Measurements from ENCODE around the gene ANKRD6.

Gene ANKRD6

DNA sequence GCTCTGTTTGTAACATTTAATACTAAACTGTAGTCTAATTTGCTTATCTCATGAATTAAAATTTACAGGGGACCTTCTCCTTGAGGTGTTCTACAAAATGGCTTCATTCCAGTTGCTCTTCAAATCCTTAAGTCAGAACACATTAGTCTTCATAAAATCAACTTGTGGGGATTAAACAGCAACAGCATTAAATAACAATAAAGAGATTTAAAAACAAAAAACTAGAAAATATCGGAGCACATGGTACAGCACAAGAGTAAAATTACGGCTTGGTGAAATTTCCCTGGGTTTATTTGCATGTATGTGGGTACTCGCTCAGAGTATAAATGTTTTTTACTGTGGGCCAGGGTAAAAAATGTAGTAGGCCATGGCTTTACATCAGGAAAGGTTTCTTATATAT lies 32.9 kb upstream of the ANKRD6 start:
- H3K9me3 ChIP-seq (ENCODE audit: control insufficient read depth, low read length): no peaks in the 10 kb centered on the region
- H3K4me1 ChIP-seq (ENCODE audit: control insufficient read depth, insufficient read depth, low read length, poor library complexity, severe bottlenecking): no peaks in the 10 kb centered on the region
- no peaks in the 10 kb centered on the region for H3K27me3 ChIP-seq (replicated peaks; ENCODE audit: control insufficient read depth, insufficient read depth, low read length, poor library complexity, severe bottlenecking)
- H3K4me3 ChIP-seq (ENCODE audit: insufficient read depth, low read depth, low read length, poor library complexity, severe bottlenecking): no peak overlapping the region
- H3K27ac ChIP-seq (ENCODE audit: insufficient read depth, low read length, poor library complexity, severe bottlenecking): no peak overlapping the region
- H3K36me3 ChIP-seq (ENCODE audit: control insufficient read depth, insufficient read depth, low read length): no peaks in the 10 kb centered on the region
- no peak for DNase-seq

GRCh38 chr6:89400912-89401399 lies 32.0 kb upstream of the ANKRD6 start:
- Histone ChIP-seq H3K27ac (ENCODE audit: insufficient read depth, low read length, poor library complexity, severe bottlenecking) (no peak overlapping the region), H3K4me1 (ENCODE audit: control insufficient read depth, insufficient read depth, low read length, poor library complexity, severe bottlenecking) (no peaks in the 10 kb centered on the region), H3K4me3 (ENCODE audit: insufficient read depth, low read depth, low read length, poor library complexity, severe bottlenecking) (no peak overlapping the region), H3K36me3 (ENCODE audit: control insufficient read depth, insufficient read depth, low read length) (no peaks in the 10 kb centered on the region), H3K27me3 (replicated peaks; ENCODE audit: control insufficient read depth, insufficient read depth, low read length, poor library complexity, severe bottlenecking) (no peaks in the 10 kb centered on the region), H3K9me3 (ENCODE audit: control insufficient read depth, low read length) (no peaks in the 10 kb centered on the region)
- DNase-seq: no peak

GRCh38 chr6:89402776-89403175 lies 30.2 kb upstream of the ANKRD6 start:
- Histone ChIP-seq H3K4me1 (ENCODE audit: control insufficient read depth, insufficient read depth, low read length, poor library complexity, severe bottlenecking) (no peaks in the 10 kb centered on the region), H3K36me3 (ENCODE audit: control insufficient read depth, insufficient read depth, low read length) (no peaks in the 10 kb centered on the region), H3K27ac (ENCODE audit: insufficient read depth, low read length, poor library complexity, severe bottlenecking) (no peak overlapping the region), H3K4me3 (ENCODE audit: insufficient read depth, low read depth, low read length, poor library complexity, severe bottlenecking) (no peak overlapping the region), H3K9me3 (ENCODE audit: control insufficient read depth, low read length) (no peaks in the 10 kb centered on the region), H3K27me3 (replicated peaks; ENCODE audit: control insufficient read depth, insufficient read depth, low read length, poor library complexity, severe bottlenecking) (no peaks in the 10 kb centered on the region)
- DNase-seq: no peak

DNA sequence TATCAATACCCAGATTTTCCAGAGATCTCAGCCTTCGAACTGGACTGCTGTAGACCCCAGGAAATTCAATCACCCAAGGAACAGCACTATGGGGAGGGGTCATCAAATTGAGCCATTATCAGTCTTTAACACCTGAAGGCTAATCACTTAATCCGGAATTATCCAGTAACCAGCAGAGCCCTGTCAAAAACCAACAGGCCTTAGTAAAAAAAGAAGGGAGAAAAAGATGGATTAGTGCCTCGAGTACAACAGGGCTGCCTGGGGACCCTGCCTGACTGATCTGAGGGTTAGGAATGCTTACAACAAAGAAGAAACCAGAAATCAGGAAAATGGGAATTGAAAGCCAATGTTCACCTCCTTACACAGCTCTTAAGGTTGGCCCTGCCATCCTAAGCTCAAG lies 28.4 kb upstream of the ANKRD6 start:
- no peaks in the 10 kb centered on the region for H3K36me3 ChIP-seq (ENCODE audit: control insufficient read depth, insufficient read depth, low read length)

DNA sequence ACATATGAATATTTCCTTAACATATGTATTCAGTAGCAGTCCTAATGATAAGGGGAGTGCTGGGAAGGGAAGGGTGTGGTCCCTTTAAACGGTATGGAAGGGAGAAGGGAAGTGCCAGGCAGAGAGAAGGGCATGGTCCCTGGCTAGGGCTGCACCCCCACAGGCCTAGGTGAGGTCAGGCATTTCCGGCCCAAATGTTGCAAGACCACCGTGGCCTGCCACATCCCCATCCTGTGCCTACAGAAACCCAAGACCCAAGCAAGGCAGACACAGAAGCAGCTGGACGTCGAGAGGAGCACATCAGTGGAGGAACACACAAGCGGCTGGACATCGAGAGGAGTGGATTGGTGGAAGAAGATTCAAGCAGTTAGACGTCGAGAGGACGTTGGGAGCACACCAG lies 26.8 kb upstream of the ANKRD6 start:
- no peak overlapping the region for H3K27ac ChIP-seq (ENCODE audit: insufficient read depth, low read length, poor library complexity, severe bottlenecking)
- no peaks in the 10 kb centered on the region for H3K27me3 ChIP-seq (replicated peaks; ENCODE audit: control insufficient read depth, insufficient read depth, low read length, poor library complexity, severe bottlenecking)
- no peak for DNase-seq
- H3K9me3 ChIP-seq (ENCODE audit: control insufficient read depth, low read length): no peaks in the 10 kb centered on the region
- H3K4me1 ChIP-seq (ENCODE audit: control insufficient read depth, insufficient read depth, low read length, poor library complexity, severe bottlenecking): peaks cover 8% of the 10 kb centered on the region
- H3K36me3 ChIP-seq (ENCODE audit: control insufficient read depth, insufficient read depth, low read length): no peaks in the 10 kb centered on the region
- H3K4me3 ChIP-seq (ENCODE audit: insufficient read depth, low read depth, low read length, poor library complexity, severe bottlenecking): no peak overlapping the region

More for the DNA sequence above, 28.4 kb upstream of the ANKRD6 start:
- H3K4me3 ChIP-seq (ENCODE audit: insufficient read depth, low read depth, low read length, poor library complexity, severe bottlenecking): no peak overlapping the region
- H3K27me3 ChIP-seq (replicated peaks; ENCODE audit: control insufficient read depth, insufficient read depth, low read length, poor library complexity, severe bottlenecking): no peaks in the 10 kb centered on the region
- H3K27ac ChIP-seq (ENCODE audit: insufficient read depth, low read length, poor library complexity, severe bottlenecking): no peak overlapping the region
- H3K9me3 ChIP-seq (ENCODE audit: control insufficient read depth, low read length): no peaks in the 10 kb centered on the region
- no peaks in the 10 kb centered on the region for H3K4me1 ChIP-seq (ENCODE audit: control insufficient read depth, insufficient read depth, low read length, poor library complexity, severe bottlenecking)
- no peak for DNase-seq

DNA sequence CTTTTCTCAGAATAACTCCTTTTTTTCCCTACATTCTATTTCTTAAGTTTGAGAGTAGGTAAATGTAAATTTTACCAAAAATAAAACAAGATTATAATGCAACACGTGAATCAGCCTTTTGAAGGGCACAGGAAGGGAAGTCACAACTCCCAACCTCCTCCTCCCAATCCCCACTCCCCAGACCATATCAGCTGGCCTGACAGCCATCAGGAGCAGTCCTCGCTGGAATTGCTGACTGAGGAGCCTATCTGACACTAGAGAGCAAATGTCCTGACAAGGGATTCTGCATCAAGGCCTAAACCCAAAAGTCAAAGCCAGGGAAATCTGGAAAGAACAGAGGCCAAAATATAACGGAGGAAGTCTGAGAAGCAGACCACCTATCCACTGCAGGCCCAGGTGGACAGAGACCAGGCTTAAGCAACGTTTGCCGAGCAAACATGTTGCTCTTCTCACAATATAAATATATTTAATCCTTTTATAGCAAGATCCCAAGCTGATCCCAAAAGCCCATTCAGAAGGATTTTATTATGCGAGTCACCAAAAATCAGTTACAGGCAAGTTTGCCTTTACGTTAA lies 23.4 kb upstream of the ANKRD6 start:
- no peak overlapping the region for H3K4me3 ChIP-seq (ENCODE audit: insufficient read depth, low read depth, low read length, poor library complexity, severe bottlenecking)
- no peak for DNase-seq
- no peaks in the 10 kb centered on the region for H3K27me3 ChIP-seq (replicated peaks; ENCODE audit: control insufficient read depth, insufficient read depth, low read length, poor library complexity, severe bottlenecking)
- H3K27ac ChIP-seq (ENCODE audit: insufficient read depth, low read length, poor library complexity, severe bottlenecking): no peak overlapping the region
- H3K9me3 ChIP-seq (ENCODE audit: control insufficient read depth, low read length): no peaks in the 10 kb centered on the region
- no peaks in the 10 kb centered on the region for H3K36me3 ChIP-seq (ENCODE audit: control insufficient read depth, insufficient read depth, low read length)
- H3K4me1 ChIP-seq (ENCODE audit: control insufficient read depth, insufficient read depth, low read length, poor library complexity, severe bottlenecking): peaks cover 18% of the 10 kb centered on the region

GRCh38 chr6:89410231-89410761 lies 22.7 kb upstream of the ANKRD6 start:
- Histone ChIP-seq H3K9me3 (ENCODE audit: control insufficient read depth, low read length) (no peaks in the 10 kb centered on the region), H3K36me3 (ENCODE audit: control insufficient read depth, insufficient read depth, low read length) (no peaks in the 10 kb centered on the region), H3K4me3 (ENCODE audit: insufficient read depth, low read depth, low read length, poor library complexity, severe bottlenecking) (no peak overlapping the region), H3K27me3 (replicated peaks; ENCODE audit: control insufficient read depth, insufficient read depth, low read length, poor library complexity, severe bottlenecking) (no peaks in the 10 kb centered on the region), H3K27ac (ENCODE audit: insufficient read depth, low read length, poor library complexity, severe bottlenecking) (no peak overlapping the region), H3K4me1 (ENCODE audit: control insufficient read depth, insufficient read depth, low read length, poor library complexity, severe bottlenecking) (peaks cover 18% of the 10 kb centered on the region)
- no peak for DNase-seq

DNA sequence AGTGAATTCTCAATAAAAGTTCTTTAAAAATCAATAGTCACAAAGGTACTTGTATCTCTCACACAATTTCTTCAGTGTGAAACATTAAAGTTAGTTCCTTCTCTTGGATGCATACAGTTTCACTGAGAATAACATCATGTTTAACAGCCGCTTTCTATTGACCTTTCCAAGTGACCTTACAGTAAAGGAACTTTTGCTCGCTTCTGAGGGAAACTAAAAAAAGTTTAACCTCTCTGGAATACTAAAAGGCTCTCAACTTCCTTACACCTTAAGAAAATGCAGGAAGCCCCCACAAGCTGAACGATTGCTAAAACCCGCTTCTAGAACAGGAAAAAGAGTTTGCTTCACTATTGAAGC lies 22.2 kb upstream of the ANKRD6 start:
- Histone ChIP-seq H3K4me3 (ENCODE audit: insufficient read depth, low read depth, low read length, poor library complexity, severe bottlenecking) (peak overlapping the region; percentile 86), H3K4me1 (ENCODE audit: control insufficient read depth, insufficient read depth, low read length, poor library complexity, severe bottlenecking) (peaks cover 18% of the 10 kb centered on the region)

GRCh38 chr6:89411145-89412070 lies 21.5 kb upstream of the ANKRD6 start:
- Histone ChIP-seq H3K9me3 (ENCODE audit: control insufficient read depth, low read length) (no peaks in the 10 kb centered on the region), H3K4me3 (ENCODE audit: insufficient read depth, low read depth, low read length, poor library complexity, severe bottlenecking) (peak overlapping the region; percentile 86), H3K36me3 (ENCODE audit: control insufficient read depth, insufficient read depth, low read length) (no peaks in the 10 kb centered on the region), H3K27ac (ENCODE audit: insufficient read depth, low read length, poor library complexity, severe bottlenecking) (peak overlapping the region; percentile 16), H3K27me3 (replicated peaks; ENCODE audit: control insufficient read depth, insufficient read depth, low read length, poor library complexity, severe bottlenecking) (no peaks in the 10 kb centered on the region), H3K4me1 (ENCODE audit: control insufficient read depth, insufficient read depth, low read length, poor library complexity, severe bottlenecking) (peaks cover 18% of the 10 kb centered on the region)
- DNase-seq: no peak

More for the DNA sequence above, 22.2 kb upstream of the ANKRD6 start:
- DNase-seq: no peak
- Histone ChIP-seq H3K9me3 (ENCODE audit: control insufficient read depth, low read length) (no peaks in the 10 kb centered on the region), H3K27ac (ENCODE audit: insufficient read depth, low read length, poor library complexity, severe bottlenecking) (peak overlapping the region; percentile 16), H3K27me3 (replicated peaks; ENCODE audit: control insufficient read depth, insufficient read depth, low read length, poor library complexity, severe bottlenecking) (no peaks in the 10 kb centered on the region), H3K36me3 (ENCODE audit: control insufficient read depth, insufficient read depth, low read length) (no peaks in the 10 kb centered on the region)
